Spleen (tissue), 7 donors: Measurements from ENCODE around the gene C1orf52.

ENCODE experiments used
- POLR2A ChIP-seq, 3 donors: fragments of 450-650 bp; IDR thresholded peaks; one replicate each; pipeline ENCODE4 v1.5.1; 2017; ENCODE audit warnings: antibody characterized with exemption in 3 of 3, mild to moderate bottlenecking in 1 of 3
- TF ChIP-seq, protein P1 (sequence below), 11 experiments: fragments of 200-600 bp in 7 of 11; fragments of 450-650 bp in 4 of 11; sonication (generic) in 4 of 11; IDR thresholded peaks in 8 of 11; conservative IDR thresholded peaks in 3 of 11; 1 replicate in 7 of 11; 2 replicates in 4 of 11; pipeline versions ENCODE4 v1.4.0 to v1.8.0; 2016 to 2021; ENCODE audit warnings: antibody characterized with exemption in 11 of 11, inconsistent platforms in 4 of 11, mild to moderate bottlenecking in 1 of 11
- donor health status: DM: no; HTN: no; CAD: no; lungs with moderate emphysema.
- donor health status: DM: no; HTN: no; CAD: no.
- donor health status: DM: no; HTN: no; CAD: no.

DNA sequence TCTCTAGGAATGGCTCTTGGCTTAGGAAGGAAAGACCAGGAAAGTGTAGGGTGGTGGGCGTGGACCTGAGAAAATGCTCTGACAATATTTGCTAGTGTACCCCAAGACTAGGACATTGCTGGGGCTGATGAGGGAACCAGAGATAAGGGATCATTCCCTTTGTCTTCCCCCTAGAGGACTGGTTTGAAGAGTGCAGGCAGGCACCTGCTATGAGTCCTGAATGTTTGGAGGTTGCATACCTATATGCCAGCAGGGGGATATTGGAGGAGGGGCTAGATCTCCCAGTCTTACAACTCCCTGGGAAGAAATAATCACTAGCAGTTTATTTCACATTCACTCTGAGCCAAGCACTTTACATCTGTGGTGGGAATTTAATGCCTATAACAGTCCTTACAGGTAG lies 23.0 kb upstream of the C1orf52 start:
- TF ChIP-seq, protein P1, sequence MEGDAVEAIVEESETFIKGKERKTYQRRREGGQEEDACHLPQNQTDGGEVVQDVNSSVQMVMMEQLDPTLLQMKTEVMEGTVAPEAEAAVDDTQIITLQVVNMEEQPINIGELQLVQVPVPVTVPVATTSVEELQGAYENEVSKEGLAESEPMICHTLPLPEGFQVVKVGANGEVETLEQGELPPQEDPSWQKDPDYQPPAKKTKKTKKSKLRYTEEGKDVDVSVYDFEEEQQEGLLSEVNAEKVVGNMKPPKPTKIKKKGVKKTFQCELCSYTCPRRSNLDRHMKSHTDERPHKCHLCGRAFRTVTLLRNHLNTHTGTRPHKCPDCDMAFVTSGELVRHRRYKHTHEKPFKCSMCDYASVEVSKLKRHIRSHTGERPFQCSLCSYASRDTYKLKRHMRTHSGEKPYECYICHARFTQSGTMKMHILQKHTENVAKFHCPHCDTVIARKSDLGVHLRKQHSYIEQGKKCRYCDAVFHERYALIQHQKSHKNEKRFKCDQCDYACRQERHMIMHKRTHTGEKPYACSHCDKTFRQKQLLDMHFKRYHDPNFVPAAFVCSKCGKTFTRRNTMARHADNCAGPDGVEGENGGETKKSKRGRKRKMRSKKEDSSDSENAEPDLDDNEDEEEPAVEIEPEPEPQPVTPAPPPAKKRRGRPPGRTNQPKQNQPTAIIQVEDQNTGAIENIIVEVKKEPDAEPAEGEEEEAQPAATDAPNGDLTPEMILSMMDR (IDR thresholded peaks at IDR 0.05 in 8 of 11, conservative IDR thresholded peaks at IDR 0.05 in 3 of 11) = no peak
- TF ChIP-seq POLR2A (IDR thresholded peaks at IDR 0.05) = no peak
